HG03565 (cell line): ENCODE results near the gene C8G.
A peak's percentile ranks its signal among the peaks of the same experiment; 100 is the strongest.

Source experiments
- ATAC-seq: cut with Tn5 transposase; IDR thresholded peaks from one replicate; pipeline ENCODE4 v1.9.1; 2021; ENCODE audit warnings: mild to moderate bottlenecking, moderate library complexity; ENCODE audit not compliant: unreplicated experiment

The C8G gene

DNA sequence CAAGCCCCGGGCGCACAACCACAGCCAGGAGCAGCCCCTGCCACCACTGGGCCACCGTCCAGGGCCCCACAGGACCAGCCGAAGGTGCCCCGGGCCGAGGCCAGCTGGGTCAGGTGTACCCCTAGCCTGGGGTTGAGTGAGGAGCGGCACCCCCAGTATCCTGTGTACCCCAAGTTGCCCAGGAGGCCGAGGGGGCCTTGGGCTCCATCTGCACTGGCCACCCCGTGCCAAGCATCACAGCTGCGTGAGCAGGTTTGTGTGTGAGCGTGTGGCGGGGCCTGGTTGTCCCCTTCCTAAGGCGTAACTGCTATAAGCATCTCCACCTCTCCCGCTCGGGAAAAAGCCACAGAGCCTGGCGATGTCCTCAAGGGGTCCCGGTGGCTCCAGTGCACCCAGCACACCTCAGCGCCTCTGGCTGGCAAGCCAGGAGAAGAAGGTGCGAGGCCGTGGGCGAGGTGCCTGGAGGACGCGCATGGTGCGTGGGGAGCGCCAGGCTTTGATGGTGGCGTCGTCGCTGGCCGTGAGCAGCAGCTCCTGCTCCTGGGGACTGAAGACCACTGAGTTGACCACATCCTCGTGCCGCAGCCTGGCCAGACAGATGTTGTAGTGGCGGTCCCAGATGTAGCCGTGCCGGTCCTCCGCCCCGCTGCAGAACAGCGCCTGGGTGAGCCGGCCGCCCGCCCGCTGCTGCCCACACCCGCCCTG, 4.4 kb upstream of the C8G start:
- ATAC-seq: no peak

DNA sequence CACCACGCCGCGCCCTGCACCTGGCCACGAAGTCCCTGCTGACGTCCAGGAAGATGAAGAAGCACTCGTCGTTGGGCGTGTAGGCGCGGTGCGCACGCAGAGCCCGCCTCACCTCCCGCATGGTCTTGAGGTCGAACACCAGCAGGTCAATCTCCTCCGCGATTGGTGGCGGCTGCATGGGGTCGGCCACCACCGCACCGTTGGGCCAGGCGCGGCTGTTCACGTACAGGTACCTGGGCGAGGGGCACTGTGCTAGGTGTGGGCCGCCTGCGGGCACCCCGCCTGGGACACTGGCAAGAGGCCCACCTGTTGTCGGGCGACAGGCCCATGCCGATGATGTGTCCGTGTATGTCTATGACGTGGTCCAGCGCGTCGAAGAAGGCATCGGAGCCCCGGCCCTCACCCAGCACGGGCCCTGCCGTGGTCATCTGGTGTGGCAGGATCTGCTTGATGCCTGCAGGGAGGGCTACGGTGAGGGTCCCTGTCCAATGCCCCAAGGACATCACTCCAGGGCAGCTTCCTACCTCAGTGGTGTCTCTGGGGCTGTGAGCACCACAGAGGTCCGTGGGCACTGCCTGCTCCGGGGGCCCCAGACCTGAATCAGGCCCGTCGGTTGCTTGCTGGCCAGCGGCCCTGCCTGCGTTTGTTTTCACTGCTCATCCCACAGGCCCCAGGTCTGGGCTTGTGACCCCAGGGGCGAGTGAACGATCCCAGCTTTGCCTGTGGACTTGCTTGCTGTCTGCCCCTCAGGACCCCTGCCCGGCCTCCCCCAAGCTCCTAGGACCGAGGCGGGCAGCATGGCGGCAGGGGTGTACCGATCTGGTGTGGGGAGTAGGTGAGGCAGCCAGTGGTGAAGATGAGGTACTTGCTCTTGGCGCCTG, 3.6 kb upstream of the C8G start:
- no peak for ATAC-seq

DNA sequence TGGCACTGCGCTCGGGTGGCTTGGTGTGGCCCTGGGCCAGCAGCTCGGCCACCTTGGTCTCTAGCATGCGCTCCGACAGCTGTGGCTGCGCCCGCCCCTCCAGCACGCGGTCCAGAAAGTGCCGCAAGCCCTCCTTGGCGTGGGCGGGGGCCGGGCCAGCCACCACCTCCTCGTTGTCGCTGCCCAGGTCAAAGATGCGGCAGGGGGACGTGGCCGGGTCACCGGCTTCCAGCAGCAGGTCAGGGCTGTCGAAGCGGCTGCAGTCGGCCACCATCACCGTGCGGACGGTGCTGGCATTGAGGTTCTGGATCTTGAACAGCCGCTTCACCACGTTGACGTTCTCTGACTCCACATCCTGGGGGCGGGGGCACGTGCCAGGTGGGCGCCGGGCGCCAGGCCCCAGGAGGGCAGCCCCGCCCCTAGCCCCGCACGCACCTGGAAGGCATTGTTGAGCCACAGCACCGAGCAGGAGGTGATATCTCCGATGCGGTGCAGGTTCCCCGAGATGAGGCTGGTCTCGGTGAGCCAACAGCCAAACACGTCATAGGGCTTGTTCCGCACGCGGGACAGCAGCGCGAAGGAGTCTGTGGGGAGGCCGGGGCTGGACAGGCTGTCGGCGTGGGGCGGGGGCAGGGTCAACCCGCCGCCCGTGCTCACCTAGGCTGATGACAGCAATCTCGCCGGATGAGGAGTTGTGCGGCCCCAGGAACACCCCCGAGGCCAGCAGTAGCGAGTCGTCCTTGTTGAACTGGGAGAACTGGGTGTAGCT, 2.7 kb upstream of the C8G start:
- ATAC-seq: no peak

DNA sequence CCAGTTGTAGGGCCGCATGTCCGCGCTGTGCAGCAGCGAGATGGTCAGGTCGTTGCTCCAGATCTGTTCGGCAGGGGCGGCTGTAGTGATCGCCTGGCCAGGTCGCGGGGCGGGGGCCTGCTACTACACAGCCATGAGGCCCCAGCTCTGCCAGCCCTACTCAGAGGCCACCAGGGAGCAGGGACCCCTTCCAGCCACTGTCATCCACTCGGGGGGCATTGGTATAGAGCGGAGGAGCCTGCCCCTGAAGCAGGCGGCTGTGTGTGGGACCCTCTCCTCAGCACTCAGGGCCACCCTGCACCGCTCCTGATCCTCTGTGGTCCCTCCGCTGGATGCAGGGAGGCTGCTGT, 2.2 kb upstream of the C8G start:
- no peak for ATAC-seq

DNA sequence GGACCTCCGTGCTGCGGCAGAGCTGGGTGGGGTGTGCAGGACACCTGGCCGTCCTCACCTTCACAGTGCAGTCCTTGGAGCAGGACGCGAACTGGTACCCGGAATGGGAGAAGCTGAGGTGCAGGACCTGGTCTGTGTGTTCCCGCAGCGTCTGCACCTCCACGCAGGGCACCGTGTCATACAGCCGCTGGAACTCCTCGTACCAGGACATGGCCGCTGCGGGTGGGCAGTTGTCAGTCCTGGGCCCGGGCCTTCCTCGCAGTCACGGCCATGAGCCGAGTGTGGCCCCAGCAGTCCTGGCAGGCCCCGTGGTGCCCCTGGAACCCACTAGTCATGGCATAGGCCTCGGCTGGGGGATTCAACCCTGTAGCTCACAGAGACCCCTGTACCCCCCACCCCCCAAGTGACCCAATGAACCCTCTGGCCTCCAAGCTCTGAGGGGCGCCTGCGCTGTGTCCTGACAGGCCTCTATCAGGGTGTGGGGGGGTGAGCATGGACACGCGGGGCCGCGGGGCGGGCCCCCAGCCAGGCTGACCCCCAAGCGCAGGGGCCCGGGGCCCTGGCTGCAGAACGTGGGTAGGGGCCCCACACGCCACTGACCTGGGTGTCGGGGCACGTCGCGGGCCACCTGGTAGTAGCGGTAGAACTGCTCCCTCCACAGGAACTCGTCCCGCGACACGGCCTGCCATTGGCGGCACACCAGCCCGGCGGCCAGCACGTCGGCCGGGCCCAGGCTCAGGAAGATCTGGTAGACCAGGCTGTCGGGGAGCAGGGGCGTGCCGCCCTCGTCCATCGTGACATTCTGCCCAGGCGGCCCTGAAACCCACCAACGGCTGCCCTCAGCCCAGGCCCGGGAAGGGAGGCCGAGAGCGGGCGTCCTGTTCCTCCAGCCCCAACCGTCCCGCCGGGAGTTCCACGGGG, 1.5 kb upstream of the C8G start:
- ATAC-seq: peak; percentile 5

DNA sequence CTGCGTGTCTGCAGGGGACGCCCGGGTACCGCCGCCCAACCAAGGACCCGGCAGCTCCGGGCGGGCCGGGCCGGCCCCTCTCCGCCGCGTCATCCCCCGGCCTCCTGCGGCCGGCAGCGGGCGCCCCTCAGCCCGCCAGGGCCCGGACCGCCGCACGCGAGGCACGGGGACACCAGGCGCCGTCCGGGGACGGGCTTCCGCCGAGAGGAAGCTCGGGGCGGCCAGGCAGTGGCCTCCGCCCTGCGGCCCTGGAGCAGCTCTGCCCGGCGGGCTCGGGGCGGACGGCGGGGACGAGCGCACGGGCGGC, 878 bp upstream of the C8G start:
- peak; percentile 27 for ATAC-seq

DNA sequence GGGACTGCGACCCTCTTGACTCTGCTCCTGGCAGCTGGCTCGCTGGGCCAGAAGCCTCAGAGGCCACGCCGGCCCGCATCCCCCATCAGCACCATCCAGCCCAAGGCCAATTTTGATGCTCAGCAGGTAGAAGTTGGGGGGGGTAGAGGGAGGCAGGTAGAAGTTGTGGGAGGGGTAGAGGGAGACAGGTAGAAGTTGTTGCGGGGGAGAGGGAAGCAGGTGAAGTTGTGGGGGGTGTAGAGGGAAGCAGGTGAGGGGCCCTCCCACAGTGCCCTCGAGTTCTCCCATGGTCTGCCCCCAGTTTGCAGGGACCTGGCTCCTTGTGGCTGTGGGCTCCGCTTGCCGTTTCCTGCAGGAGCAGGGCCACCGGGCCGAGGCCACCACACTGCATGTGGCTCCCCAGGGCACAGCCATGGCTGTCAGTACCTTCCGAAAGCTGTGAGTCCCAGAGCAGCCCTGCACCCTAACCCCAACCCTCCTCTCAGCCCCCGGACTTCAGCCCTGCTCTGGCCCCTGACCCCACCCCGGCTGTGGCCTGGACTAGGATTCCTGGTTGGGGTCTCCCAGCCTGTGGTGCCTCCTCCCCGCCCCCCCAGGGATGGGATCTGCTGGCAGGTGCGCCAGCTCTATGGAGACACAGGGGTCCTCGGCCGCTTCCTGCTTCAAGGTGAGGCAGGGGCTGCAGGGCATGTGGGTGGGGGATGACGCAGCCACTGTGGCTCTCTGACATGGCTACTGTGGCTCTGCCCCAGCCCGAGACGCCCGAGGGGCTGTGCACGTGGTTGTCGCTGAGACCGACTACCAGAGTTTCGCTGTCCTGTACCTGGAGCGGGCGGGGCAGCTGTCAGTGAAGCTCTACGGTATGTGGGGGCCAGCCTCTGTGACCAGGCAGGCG, 537 bp downstream of the C8G start:
- ATAC-seq: no peak

DNA sequence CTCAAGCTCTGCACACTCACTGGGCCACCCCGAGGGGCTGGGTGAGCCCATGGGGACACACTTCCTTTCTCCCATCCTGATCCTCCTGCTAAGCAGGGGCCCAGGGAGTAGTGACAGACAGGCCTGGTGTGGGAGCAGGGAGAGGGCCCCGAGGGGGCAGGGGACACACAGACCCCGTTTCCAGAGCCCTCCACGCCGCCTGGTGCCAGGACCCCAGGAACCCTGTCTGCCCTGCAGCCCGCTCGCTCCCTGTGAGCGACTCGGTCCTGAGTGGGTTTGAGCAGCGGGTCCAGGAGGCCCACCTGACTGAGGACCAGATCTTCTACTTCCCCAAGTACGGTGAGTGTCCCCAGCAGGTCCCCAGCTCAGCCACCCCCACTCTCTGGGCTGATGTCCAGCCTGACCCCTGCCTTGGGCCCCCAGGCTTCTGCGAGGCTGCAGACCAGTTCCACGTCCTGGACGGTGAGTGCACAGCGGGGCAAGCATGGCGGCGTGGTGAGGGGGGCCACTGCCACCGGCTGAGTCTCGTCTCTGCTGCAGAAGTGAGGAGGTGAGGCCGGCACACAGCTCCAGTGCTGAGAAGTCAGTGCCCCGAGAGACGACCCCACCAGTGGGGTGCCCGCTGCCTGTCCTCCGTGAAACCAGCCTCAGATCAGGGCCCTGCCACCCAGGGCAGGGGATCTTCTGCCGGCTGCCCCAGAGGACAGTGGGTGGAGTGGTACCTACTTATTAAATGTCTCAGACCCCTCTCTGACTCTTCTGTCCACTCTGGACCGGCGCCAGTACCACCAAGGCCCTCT, 1.4 kb downstream of the C8G start:
- ATAC-seq: no peak

DNA sequence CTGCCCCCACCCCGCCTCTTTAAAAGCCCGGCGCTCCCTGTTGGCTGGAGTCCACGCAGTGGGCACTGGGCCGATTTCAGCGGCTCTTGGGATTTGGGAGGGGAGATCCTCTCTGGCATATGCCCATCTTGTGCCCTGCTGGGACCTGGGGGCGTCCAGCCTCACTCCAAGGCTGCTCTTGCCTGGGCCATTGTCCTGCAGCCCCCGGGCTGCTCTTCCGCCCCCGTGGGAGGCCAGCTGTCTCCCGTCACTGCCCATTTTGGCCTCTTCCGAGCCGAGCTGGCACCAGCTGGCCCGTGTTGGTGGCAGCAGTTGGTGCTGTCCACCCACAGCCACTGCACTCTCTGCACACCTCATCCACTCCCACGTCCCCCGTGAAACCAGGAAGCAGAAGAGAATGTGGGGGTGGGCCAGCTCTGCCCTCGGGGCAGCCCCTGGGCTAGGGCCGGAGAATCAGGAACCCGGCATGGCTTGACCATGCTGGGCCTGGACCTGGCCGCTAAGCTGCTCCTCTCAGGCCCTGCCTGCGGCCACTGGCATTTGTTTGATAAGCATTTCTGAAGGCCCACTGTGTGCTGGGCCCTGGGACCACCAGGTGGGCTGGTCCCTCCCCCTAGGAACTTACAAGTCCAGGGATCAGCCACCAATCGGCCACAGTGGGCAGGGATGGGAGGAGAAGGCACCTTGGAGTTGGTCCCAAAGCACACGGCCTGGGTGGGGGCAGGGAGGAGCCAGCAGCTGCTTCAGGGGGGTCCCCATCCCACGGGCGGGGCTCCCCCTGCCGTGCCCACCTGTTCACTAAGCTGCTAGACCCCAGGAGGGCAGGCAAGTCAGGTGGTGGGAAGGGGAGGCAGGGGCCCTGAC, 2.2 kb downstream of the C8G start:
- no peak for ATAC-seq

DNA sequence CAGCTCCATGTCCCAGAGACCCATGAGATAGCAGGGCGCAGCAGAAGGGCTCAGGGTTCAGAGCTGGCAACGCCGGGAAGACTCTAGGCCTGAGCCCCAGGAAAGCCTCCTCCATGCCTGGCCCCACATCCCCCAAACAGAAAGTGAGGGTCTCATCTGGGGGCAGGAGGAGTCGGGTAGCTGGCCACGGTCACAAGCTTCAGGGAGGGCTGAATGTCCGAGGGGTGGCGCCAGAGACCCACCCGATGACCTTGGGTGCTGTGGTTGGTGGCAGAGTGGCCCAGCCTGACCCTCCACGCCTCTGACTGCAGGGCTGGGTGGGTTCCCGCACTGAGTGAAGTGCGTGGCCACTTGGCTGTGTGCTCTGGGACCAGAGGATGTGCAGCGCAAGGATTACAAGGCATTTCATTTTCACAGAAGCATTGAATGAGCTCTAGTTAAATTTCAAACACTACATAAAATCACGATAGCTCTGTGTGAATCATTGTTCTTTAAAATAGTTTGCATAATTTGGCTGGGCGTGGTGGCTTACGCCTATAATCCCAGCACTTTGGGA, 3.0 kb downstream of the C8G start:
- ATAC-seq: no peak

DNA sequence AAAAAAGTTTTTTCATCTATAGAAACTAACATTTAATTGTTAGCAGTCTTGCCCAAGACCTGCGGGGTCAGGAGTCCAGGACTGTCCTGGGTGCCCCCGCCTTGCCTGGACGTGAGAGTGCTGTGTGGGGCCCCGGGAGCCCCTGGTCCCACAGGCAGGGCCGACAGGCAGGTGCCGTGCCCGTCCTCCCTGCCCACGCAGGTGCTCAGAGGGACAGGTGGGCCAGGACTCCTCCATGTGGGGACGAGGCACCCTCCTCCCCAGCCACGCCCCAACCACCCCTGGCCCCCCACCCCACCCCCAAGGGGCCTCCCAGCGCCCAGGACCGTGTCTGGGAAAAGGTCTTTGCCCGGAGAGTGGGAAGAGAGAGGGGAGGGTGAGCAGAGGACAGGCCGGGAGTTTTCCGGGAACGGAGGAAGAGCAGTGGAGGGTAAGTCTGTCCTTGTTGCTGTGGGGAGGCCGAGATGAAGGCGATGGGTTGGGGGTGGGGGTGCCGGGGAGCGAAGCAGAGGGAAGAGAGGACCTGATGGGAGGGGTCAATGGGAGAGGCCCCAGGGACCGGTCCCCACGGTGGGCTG, 4.3 kb downstream of the C8G start:
- ATAC-seq: no peak

DNA sequence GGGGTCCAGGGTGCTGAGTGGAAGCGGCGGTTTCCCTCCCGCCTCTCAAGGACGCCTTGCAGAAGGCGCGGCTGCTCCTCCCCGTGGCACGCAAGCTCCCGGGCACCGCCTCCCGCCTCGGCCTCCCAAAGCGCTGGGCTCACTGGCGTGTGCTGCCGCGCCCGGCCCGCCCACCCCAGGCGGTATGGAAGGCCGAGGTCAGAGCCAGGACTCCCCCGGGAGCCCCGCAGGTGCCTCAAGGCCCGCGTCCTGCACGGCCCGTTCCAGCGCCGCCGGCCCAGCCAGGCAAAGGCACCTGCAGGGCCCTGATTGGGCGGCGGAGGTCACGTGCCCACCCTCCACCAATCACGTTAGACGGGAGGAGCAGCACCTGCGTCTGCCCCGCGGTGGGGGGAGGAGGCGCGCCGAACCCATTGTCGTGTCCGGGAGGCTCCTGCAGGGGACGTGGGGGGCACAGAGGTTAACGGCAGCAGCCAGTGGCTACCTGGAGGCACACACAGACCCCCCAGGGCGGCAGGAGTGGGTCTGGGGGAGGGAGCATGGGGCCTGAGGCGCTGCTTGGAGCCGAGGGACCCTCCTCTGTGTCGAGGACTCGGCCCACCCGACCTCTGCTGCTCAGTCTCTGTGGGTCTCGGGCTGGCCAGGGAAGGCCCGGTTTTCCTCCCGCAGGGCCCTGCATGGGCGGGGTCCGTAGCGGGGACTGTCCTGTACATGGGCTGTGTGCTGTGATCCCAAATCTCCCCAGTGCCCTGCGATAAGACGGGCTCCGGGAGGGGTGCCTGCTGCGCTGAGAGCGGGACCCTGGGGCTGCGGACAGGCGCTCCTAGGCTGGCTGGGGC, 5.0 kb downstream of the C8G start:
- ATAC-seq: peak; percentile 70

DNA sequence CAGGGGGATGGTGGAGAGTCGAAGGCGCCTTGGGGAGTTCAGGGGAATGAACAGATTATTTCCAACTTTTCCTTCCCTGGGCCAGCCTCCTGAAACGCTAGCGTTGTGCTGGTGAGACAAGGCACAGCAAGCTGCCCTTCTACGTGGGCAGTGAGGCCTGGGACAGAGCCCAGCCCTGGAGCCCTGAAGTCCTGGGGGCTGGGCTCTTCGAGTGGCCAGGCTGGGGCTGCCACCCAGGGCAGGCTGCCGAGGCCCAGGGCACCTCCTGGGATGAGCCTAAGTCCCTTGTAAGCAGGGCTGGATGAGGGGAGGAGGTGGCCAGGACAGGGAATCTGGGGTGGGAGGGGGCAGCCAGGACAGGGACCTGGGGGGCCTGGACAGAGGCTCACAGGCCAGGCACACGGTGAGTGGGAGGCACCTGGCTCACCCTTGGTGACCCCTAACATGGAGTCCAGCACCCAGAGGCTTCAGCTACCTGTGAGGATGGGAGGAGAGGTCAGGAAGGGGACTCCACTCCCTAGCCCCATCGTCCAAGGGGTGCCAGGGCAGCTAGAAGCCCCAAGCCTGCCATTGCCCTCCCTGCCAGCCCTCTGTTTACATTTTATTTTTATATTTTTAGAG, 5.7 kb downstream of the C8G start:
- ATAC-seq: no peak

DNA sequence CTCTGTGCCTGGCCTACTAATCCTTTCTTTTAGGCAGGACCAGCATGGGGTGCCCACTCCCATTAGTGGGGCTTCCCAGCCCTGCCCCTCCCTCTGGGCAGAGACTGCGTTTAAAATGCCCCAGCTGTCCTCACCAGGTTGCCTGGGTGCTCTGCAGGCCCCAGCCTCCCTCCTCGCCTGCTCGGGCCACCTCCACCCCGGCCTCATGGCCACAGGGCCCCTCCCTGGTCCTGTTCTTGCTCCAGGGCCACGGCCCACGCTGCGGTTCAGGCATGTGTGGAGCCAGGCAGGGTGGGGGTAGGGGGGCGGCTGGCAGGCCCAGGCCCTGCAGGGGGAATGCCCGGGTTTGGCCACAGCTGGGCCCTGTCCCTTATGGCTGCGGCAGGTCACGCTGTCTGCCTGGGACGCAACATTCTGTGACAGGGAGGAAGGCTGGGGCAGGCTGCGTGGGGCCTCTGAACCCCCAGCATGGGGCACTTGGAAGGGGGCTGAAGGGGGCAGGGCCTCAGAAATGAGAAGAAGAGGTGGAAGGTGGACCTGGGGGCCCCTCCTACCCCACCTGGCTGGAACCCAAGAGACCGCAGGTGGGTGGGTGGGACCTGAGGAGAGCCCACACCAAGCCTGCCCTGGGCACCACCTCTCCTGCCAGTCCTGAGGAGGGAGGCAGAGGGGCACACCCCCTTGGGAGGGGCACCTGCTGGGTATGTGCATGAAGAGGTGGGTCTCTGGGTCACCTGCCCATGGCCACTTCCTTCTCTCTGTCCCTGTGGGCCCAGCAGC, 6.7 kb downstream of the C8G start, which contains the start of gene LCN12:
TSS of gene LCN12 (plus strand) at position 733 of the 780 bp plus-strand sequence. CDS start 55 bp downstream, outside the sequence.
- ATAC-seq: no peak

DNA sequence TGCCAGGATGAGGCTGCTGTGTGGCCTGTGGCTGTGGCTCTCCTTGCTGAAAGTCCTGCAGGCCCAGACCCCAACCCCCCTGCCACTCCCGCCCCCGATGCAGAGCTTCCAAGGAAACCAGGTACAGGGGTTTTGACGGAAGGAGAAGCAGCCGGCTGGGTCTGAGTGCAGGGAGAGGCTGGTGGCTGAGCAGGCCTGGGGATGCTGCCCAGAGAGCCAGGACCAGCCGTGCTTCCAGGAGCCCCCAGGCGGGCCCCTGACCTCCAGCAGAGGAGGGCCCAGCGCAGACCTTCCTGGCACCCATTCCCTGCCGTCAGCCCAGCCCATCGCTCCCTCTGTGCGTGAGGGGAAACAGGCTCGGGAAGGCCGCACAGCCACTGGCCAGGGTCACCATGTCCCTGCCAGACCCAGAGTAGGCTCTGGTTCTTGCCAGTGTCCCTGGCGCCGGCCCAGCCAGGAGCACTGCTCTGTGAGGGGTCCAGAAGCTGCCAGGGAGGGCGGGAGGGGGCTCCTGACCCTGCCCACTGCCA, 7.3 kb downstream of the C8G start:
- ATAC-seq: no peak
